GM12878 (cell line): ENCODE results near the gene RRN3. TPM values are rescaled to one million over a fixed set of nuclear protein-coding genes. Genes with fewer than 3 reads are reported as not detected.

Experiments
- ATAC-seq: fragments of 200-7000 bp; cut with Tn5 transposase; 3 replicates; pipeline ENCODE4 v1.9.1; 2020; ENCODE audit warnings: mild to moderate bottlenecking, moderate library complexity
- BruUV-seq: library from RNA; stranded (reverse); fragments of 400-500 nt; replicated peaks from 2 replicates; lab custom pipeline; 2021; lab: Mats Ljungman, UMichigan
- CTCF ChIA-PET: fragments of 300-600 bp; sonication (Branson Sonifier 250); formaldehyde crosslinking; extraction: SDS; loops from one replicate; lab custom pipeline; 2021; ENCODE audit warnings: inconsistent platforms; lab: Yijun Ruan, JAX
- POLR2A ChIA-PET: fragments of 350-600 bp; formaldehyde crosslinking; extraction: SDS; loops from one replicate; lab custom pipeline; 2021; ENCODE audit warnings: inconsistent platforms; lab: Charles Lee
- RAD21 ChIA-PET: fragments of 300-600 bp; sonication (Branson Sonifier 250); formaldehyde crosslinking; loops from one replicate; lab custom pipeline; 2023; ENCODE audit warnings: antibody characterized with exemption; ENCODE audit not compliant: unreplicated experiment; lab: Charles Lee
- SMC1A ChIA-PET: fragments of 300-600 bp; sonication (Branson Sonifier 250); formaldehyde crosslinking; loops from one replicate; lab custom pipeline; 2023; ENCODE audit not compliant: unreplicated experiment, uncharacterized antibody; lab: Charles Lee
- DNase-seq: peaks from one replicate; pipeline ENCODE4 v3.0.0-alpha.2; 2011; ENCODE audit warnings: low read depth, low spot score
- FAIRE-seq: peaks from 3 replicates; lab custom pipeline; 2011; peaks lifted over from hg19 to GRCh38; lab: Jason Lieb, UNC
- H2AFZ ChIP-seq: 2 replicates; pipeline ENCODE4 v1.6.0; 2011; ENCODE audit warnings: low read depth, low read length, control low read depth; ENCODE audit not compliant: control insufficient read depth
- H3K27ac ChIP-seq: 2 replicates; pipeline ENCODE4 v1.5.1; 2011; ENCODE audit warnings: control low read depth; ENCODE audit not compliant: control insufficient read depth, insufficient read depth
- H3K27me3 ChIP-seq, 2 experiments: replicated peaks in 1 of 2; 2 replicates each; pipeline versions ENCODE4 v1.6.0 to v1.6.1; 2011; ENCODE audit warnings: low read length in 1 of 2; ENCODE audit not compliant: control insufficient read depth in 2 of 2, insufficient read depth in 2 of 2
- H3K36me3 ChIP-seq, 2 experiments: 2 replicates each; pipeline ENCODE4 v1.5.1; 2011; ENCODE audit warnings: low read length in 1 of 2; ENCODE audit not compliant: control insufficient read depth in 2 of 2, insufficient read depth in 2 of 2
- H3K4me1 ChIP-seq: 2 replicates; pipeline ENCODE4 v1.6.1; 2011; ENCODE audit warnings: mild to moderate bottlenecking, low read length, moderate library complexity, mixed read lengths; ENCODE audit not compliant: control insufficient read depth, insufficient read depth
- H3K4me2 ChIP-seq: 2 replicates; pipeline ENCODE4 v1.6.0; 2011; ENCODE audit warnings: control low read depth; ENCODE audit not compliant: control insufficient read depth, insufficient read depth
- H3K4me3 ChIP-seq: fragments of 200-600 bp; sonication (generic); 2 replicates; pipeline ENCODE4 v1.5.1; 2016
- H3K79me2 ChIP-seq: 2 replicates; pipeline ENCODE4 v1.6.0; 2011; ENCODE audit warnings: low read length; ENCODE audit not compliant: control insufficient read depth, insufficient read depth
- H3K9ac ChIP-seq: 2 replicates; pipeline ENCODE4 v1.8.0; 2011; ENCODE audit warnings: low read length, control low read depth, mixed read lengths; ENCODE audit not compliant: control insufficient read depth, insufficient read depth
- H3K9me3 ChIP-seq: replicated peaks from 3 replicates; pipeline ENCODE4 v1.5.1; 2011; ENCODE audit warnings: mild to moderate bottlenecking, low read length; ENCODE audit not compliant: control insufficient read depth, insufficient read depth
- H4K20me1 ChIP-seq: 2 replicates; pipeline ENCODE4 v1.6.0; 2011; ENCODE audit not compliant: control insufficient read depth, insufficient read depth
- ASH2L ChIP-seq: fragments of 300-600, 200-600 bp; sonication (generic); IDR thresholded peaks from 2 replicates; pipeline ENCODE4 v1.6.1; 2017; ENCODE audit warnings: low read depth, mild to moderate bottlenecking, borderline replicate concordance
- CEBPZ ChIP-seq: fragments of 150-350 bp; IDR thresholded peaks from 2 replicates; pipeline ENCODE4 v1.6.1; 2016; ENCODE audit warnings: low read depth, low read length
- FOXM1 ChIP-seq: IDR thresholded peaks from 2 replicates; pipeline ENCODE4 v1.6.1; 2012; ENCODE audit warnings: low read depth, mild to moderate bottlenecking, inconsistent platforms, low read length, moderate library complexity
- MEF2A ChIP-seq: IDR thresholded peaks from 2 replicates; pipeline ENCODE4 v1.6.1; 2011; ENCODE audit warnings: low read depth, mild to moderate bottlenecking, low read length, moderate library complexity; ENCODE audit not compliant: insufficient read depth
- MLLT1 ChIP-seq: fragments of 450-650 bp; IDR thresholded peaks from 2 replicates; pipeline ENCODE4 v1.6.1; 2016; ENCODE audit warnings: mild to moderate bottlenecking
- NKRF ChIP-seq: fragments of 450-650 bp; conservative IDR thresholded peaks from 2 replicates; pipeline ENCODE4 v1.6.1; 2017; ENCODE audit warnings: mild to moderate bottlenecking, moderate library complexity
- RAD51 ChIP-seq: fragments of 450-650 bp; IDR thresholded peaks from 2 replicates; pipeline ENCODE4 v1.6.1; 2016; ENCODE audit warnings: moderate library complexity, mild to moderate bottlenecking, inconsistent platforms
- SIN3A ChIP-seq: IDR thresholded peaks from 2 replicates; pipeline ENCODE4 v1.6.1; 2012; ENCODE audit warnings: low read depth, low read length, improper control_type of control experiment
- TCF12 ChIP-seq: IDR thresholded peaks from 2 replicates; pipeline ENCODE4 v1.6.1; 2011; ENCODE audit warnings: low read depth, mild to moderate bottlenecking, low read length
- ZBTB4 ChIP-seq: fragments of 450-650 bp; formaldehyde crosslinking; IDR thresholded peaks from 2 replicates; pipeline ENCODE4 v1.4.0; 2022; ENCODE audit warnings: mild to moderate bottlenecking, moderate library complexity
- WGBS: methylation state at CpG from one replicate; pipeline ENCODE4 v1.1.6; 2016; ENCODE audit warnings: low lambda C conversion rate; ENCODE audit not compliant: insufficient replicate concordance, insufficient coverage; ENCODE audit errors: missing lambda C conversion rate; 5-methylcytosine and 5-hydroxymethylcytosine counted together
- in situ Hi-C: fragments of 300-500 bp; cut with MboI; formaldehyde crosslinking; loops from 9 replicates; pipeline ENCODE4 v1.14.3; 2018; ENCODE audit warnings: mixed read lengths
- intact Hi-C: fragments of 100-400 bp; cut with micrococcal nuclease; formaldehyde crosslinking; loops from one replicate; pipeline ENCODE4 v1.14.2; 2022; ENCODE audit not compliant: unreplicated experiment
- polyA plus RNA-seq, 11 experiments: library from polyadenylated mRNA; depleted of rRNA in 4 of 11; unstranded in 6 of 11; stranded (reverse) in 5 of 11; fragments of >200 nt; fragmentation: Nextera tagmentation in 4 of 11; fragmentation: Illumina TruSeq in 1 of 11; extraction: Ambion mirVana in 4 of 11; extraction: Trizol in 1 of 11; gene quantifications; 1 replicate in 1 of 11; 2 replicates in 10 of 11; pipeline versions ENCODE4 v1.2.1 to v1.2.3, GENCODE V29; 2011 to 2016; ENCODE audit warnings: inconsistent platforms in 2 of 11, missing spikeins in 2 of 11, low read depth in 1 of 11
- total RNA-seq, 4 experiments: library from RNA; depleted of rRNA in 3 of 4; stranded (reverse); fragments of >200 nt in 3 of 4; fragmentation: Illumina TruSeq in 1 of 4; extraction: Trizol in 1 of 4; gene quantifications; 2 replicates each; pipeline versions ENCODE4 v1.2.1 to v1.2.3, GENCODE V29; 2013 to 2021

The RRN3 gene
- total and polyA plus RNA-seq, 10 of the 15 experiments (the other 5 are each of a cell fraction or from before 2014, with no cell fraction given), result 21.9 to 55.5 (median 33.2) TPM

- H3K36me3 ChIP-seq, result peaks cover 0 to under 1% of the 10 kb centered on the region in 2 experiments; a peak in 2 of 4 replicates
- H3K79me2 ChIP-seq, result peaks cover 12% of the 10 kb centered on the region
- H3K4me1 ChIP-seq, result no peaks in the 10 kb centered on the region; the same call in 1 of the 2 replicates
- no peaks in the 10 kb centered on the region for H3K9me3 ChIP-seq
- TF ChIP-seq SIN3A (no peak), FOXM1 (no peak), RAD51 (no peak), TCF12 (no peak), CEBPZ (no peak), ZBTB4 (CRISPR knock-in tag) (no peak), MLLT1 (no peak), NKRF (no peak), MEF2A (no peak), ASH2L (no peak)
- WGBS, result 92% methylated on average over 10 of the region's 10 CpGs
- 0 out of 2 replicates have a peak overlapping the region, but pooled peaks have one; percentile 98 for H3K4me3 ChIP-seq
- H3K4me2 ChIP-seq, result 0 out of 2 replicates have a peak overlapping the region, but pooled peaks have one; percentile 1
- in situ Hi-C loops (no loop called here), intact Hi-C loops (no loop called here)
- no peak overlapping the region for H3K9ac ChIP-seq
- no peak for ATAC-seq
- BruUV-seq, result no TSS peak
- SMC1A ChIA-PET, result no interaction called here
- no peak overlapping the region for H3K27ac ChIP-seq
- CTCF ChIA-PET, result no interaction called here
- RAD21 ChIA-PET, result no interaction called here
- no peaks in the 10 kb centered on the region for H4K20me1 ChIP-seq
- POLR2A ChIA-PET, result no interaction called here
- no peak overlapping the region for H2AFZ ChIP-seq
- no peak for DNase-seq
- H3K27me3 ChIP-seq, result no peaks in the 10 kb centered on the region
- no peak for FAIRE-seq
Observed at GRCh38 chr16:15053904-15054303, 40.2 kb downstream of the RRN3 start.
